Smooth muscle cell (in vitro differentiated cells): ENCODE data around the gene C1QTNF8. TPM values are rescaled to one million over a fixed set of nuclear protein-coding genes. Genes with fewer than 3 reads are reported as not detected.

Experiments used
- DNase-seq: peaks from one replicate; lab custom pipeline; 2025; ENCODE audit not compliant: unreplicated experiment; lab: John Stamatoyannopoulos, UW
- H2AFZ ChIP-seq: fragments of 200-600 bp; sonication (generic); 2 replicates; pipeline ENCODE4 v1.6.0; 2016; ENCODE audit warnings: antibody characterized with exemption, low read depth, mild to moderate bottlenecking
- H3F3A ChIP-seq: fragments of 200-600 bp; sonication (generic); 2 replicates; pipeline ENCODE4 v1.6.0; 2017; ENCODE audit warnings: antibody characterized with exemption, low read depth
- H3K27ac ChIP-seq: fragments of 200-600 bp; sonication (generic); 2 replicates; pipeline ENCODE4 v1.5.1; 2016; ENCODE audit warnings: low read depth, mild to moderate bottlenecking
- H3K27me3 ChIP-seq: fragments of 200-600 bp; sonication (generic); 2 replicates; pipeline ENCODE4 v1.6.1; 2016; ENCODE audit warnings: low read depth, mild to moderate bottlenecking
- H3K36me3 ChIP-seq: fragments of 200-600 bp; sonication (generic); 2 replicates; pipeline ENCODE4 v1.5.1; 2016; ENCODE audit warnings: low read depth
- H3K4me1 ChIP-seq: fragments of 200-600 bp; sonication (generic); 2 replicates; pipeline ENCODE4 v1.5.1; 2016; ENCODE audit warnings: low read depth
- H3K4me2 ChIP-seq: fragments of 200-600 bp; sonication (generic); 2 replicates; pipeline ENCODE4 v1.6.0; 2016; ENCODE audit warnings: mild to moderate bottlenecking
- H3K4me3 ChIP-seq: fragments of 200-600 bp; sonication (generic); 2 replicates; pipeline ENCODE4 v1.5.1; 2016; ENCODE audit warnings: mild to moderate bottlenecking
- H3K79me2 ChIP-seq: fragments of 200-600 bp; sonication (generic); 2 replicates; pipeline ENCODE4 v1.6.0; 2016; ENCODE audit warnings: low read depth, mild to moderate bottlenecking
- H3K9ac ChIP-seq: fragments of 200-600 bp; sonication (generic); 2 replicates; pipeline ENCODE4 v1.6.0; 2016; ENCODE audit warnings: low read depth
- H3K9me3 ChIP-seq: fragments of 200-600 bp; sonication (generic); replicated peaks from 2 replicates; pipeline ENCODE4 v1.5.1; 2016; ENCODE audit warnings: low read depth
- H4K20me1 ChIP-seq: fragments of 200-600 bp; sonication (generic); 2 replicates; pipeline ENCODE4 v1.6.0; 2016; ENCODE audit warnings: low read depth
- CTCF ChIP-seq: fragments of 200-600 bp; sonication (generic); IDR thresholded peaks from 2 replicates; pipeline ENCODE4 v1.5.1; 2017; ENCODE audit warnings: borderline replicate concordance, mild to moderate bottlenecking, antibody characterized with exemption; ENCODE audit not compliant: insufficient read depth, poor library complexity, severe bottlenecking
- WGBS: methylation state at CpG from one replicate; pipeline ENCODE4 v1.1.7; 2016; ENCODE audit warnings: low lambda C conversion rate; 5-methylcytosine and 5-hydroxymethylcytosine counted together
- polyA plus RNA-seq: library from polyadenylated mRNA; unstranded; fragments of >200 nt; fragmentation: Nextera tagmentation; extraction: Ambion mirVana; gene quantifications from 2 replicates; pipeline ENCODE4 v1.2.1, GENCODE V29; 2016
- total RNA-seq: library from RNA; depleted of rRNA; stranded (reverse); fragments of >200 nt; gene quantifications from 2 replicates; pipeline ENCODE4 v1.2.3, GENCODE V29; 2014

Gene C1QTNF8
- total and polyA plus RNA-seq, 2 experiments from 2014 or later, result not detected

GRCh38 chr16:1061769-1062505, 34.1 kb downstream of the C1QTNF8 start:
- 90% methylated on average over 43 of the region's 43 CpGs for WGBS
- Histone ChIP-seq H3K9ac (no peak overlapping the region), H3K27me3 (no peaks in the 10 kb centered on the region), H3K4me3 (no peak overlapping the region), H3F3A (no peaks in the 10 kb centered on the region), H3K27ac (no peak overlapping the region), H3K9me3 (no peaks in the 10 kb centered on the region), H3K4me2 (no peak overlapping the region), H3K4me1 (no peaks in the 10 kb centered on the region), H3K79me2 (no peaks in the 10 kb centered on the region), H3K36me3 (no peaks in the 10 kb centered on the region), H2AFZ (no peak overlapping the region), H4K20me1 (no peaks in the 10 kb centered on the region)
- no peak for DNase-seq
- TF ChIP-seq CTCF, result no peak

- Histone ChIP-seq H4K20me1 (no peaks in the 10 kb centered on the region), H3F3A (no peaks in the 10 kb centered on the region), H3K4me1 (no peaks in the 10 kb centered on the region), H3K27ac (no peak overlapping the region), H3K9me3 (no peaks in the 10 kb centered on the region), H3K79me2 (no peaks in the 10 kb centered on the region), H3K4me2 (no peak overlapping the region), H3K9ac (no peak overlapping the region), H2AFZ (no peak overlapping the region), H3K4me3 (no peak overlapping the region), H3K27me3 (no peaks in the 10 kb centered on the region), H3K36me3 (no peaks in the 10 kb centered on the region)
- 95% methylated on average over 40 of the region's 42 CpGs for WGBS
- no peak for DNase-seq
- no peak for TF ChIP-seq CTCF
Observed at GRCh38 chr16:1060416-1061340, 35.4 kb downstream of the C1QTNF8 start.

GRCh38 chr16:1059310-1059709, 36.7 kb downstream of the C1QTNF8 start:
- Histone ChIP-seq H2AFZ (no peak overlapping the region), H3K9me3 (no peaks in the 10 kb centered on the region), H3K27me3 (no peaks in the 10 kb centered on the region), H4K20me1 (no peaks in the 10 kb centered on the region), H3K9ac (no peak overlapping the region), H3K79me2 (no peaks in the 10 kb centered on the region), H3F3A (no peaks in the 10 kb centered on the region), H3K4me3 (no peak overlapping the region), H3K27ac (no peak overlapping the region), H3K4me1 (no peaks in the 10 kb centered on the region), H3K4me2 (no peak overlapping the region), H3K36me3 (no peaks in the 10 kb centered on the region)
- WGBS, result 94% methylated on average over 3 of the region's 3 CpGs
- TF ChIP-seq CTCF, result no peak
- no peak for DNase-seq
